GM12874 (cell line): ENCODE data around the gene PRKAG2.

Source experiments
- CTCF ChIP-seq: IDR thresholded peaks from 2 replicates; pipeline ENCODE4 v1.5.1; 2011; ENCODE audit warnings: low read depth, mild to moderate bottlenecking, control low read depth, low read length, moderate library complexity; ENCODE audit not compliant: insufficient read depth

PRKAG2 gene

GRCh38 chr7:151615058-151615457, 261.9 kb downstream of the PRKAG2 start:
- no peak for TF ChIP-seq CTCF

GRCh38 chr7:151614019-151614418, 262.9 kb downstream of the PRKAG2 start:
- TF ChIP-seq CTCF = no peak

GRCh38 chr7:151611878-151612277, 265.0 kb downstream of the PRKAG2 start:
- TF ChIP-seq CTCF = no peak

GRCh38 chr7:151611041-151611440, 265.9 kb downstream of the PRKAG2 start:
- no peak for TF ChIP-seq CTCF

- TF ChIP-seq CTCF = no peak
These were observed 268.8 kb downstream of the PRKAG2 start for GRCh38 chr7:151608031-151608551.

GRCh38 chr7:151607464-151607867, 269.4 kb downstream of the PRKAG2 start:
- no peak for TF ChIP-seq CTCF

- TF ChIP-seq CTCF = no peak
These were observed 273.0 kb downstream of the PRKAG2 start for GRCh38 chr7:151603951-151604350.
